Measurements from ENCODE around the gene FAM107B. TPM values are rescaled to one million over a fixed set of nuclear protein-coding genes. Genes with fewer than 3 reads are reported as not detected.

The FAM107B gene
- total and polyA plus RNA-seq, 10 of the 15 experiments (the other 5 are each of a cell fraction or from before 2014, with no cell fraction given): 22.9 to 162 (median 86.6) TPM

DNA sequence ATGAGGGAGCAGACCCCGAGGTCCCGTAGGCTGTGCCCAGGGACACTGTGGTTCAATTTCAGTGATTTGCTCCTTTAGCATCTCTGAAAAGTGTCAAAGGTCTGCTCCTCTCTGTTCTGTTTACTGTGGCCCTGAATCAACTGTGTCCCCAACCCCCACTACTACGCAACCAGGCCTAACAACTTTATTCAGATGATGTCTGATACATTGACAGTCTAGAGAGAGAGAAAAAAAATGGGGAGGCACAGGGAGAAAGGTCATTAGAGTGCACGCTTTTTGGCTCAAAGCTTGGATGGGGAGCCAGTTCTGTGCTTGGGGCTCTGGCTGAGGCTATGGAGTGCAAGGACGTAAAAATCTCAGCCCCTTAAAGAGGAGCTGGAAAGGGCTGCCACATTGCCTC, 77.9 kb downstream of the FAM107B start (continued):
- TF ChIP-seq, protein P1, sequence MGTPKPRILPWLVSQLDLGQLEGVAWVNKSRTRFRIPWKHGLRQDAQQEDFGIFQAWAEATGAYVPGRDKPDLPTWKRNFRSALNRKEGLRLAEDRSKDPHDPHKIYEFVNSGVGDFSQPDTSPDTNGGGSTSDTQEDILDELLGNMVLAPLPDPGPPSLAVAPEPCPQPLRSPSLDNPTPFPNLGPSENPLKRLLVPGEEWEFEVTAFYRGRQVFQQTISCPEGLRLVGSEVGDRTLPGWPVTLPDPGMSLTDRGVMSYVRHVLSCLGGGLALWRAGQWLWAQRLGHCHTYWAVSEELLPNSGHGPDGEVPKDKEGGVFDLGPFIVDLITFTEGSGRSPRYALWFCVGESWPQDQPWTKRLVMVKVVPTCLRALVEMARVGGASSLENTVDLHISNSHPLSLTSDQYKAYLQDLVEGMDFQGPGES (IDR thresholded peaks at IDR 0.05): no peak
- TF ChIP-seq TCF3 (IDR thresholded peaks at IDR 0.05; ENCODE audit: borderline replicate concordance, insufficient read depth, low read depth, low read length): no peak
- TF ChIP-seq, protein P2, sequence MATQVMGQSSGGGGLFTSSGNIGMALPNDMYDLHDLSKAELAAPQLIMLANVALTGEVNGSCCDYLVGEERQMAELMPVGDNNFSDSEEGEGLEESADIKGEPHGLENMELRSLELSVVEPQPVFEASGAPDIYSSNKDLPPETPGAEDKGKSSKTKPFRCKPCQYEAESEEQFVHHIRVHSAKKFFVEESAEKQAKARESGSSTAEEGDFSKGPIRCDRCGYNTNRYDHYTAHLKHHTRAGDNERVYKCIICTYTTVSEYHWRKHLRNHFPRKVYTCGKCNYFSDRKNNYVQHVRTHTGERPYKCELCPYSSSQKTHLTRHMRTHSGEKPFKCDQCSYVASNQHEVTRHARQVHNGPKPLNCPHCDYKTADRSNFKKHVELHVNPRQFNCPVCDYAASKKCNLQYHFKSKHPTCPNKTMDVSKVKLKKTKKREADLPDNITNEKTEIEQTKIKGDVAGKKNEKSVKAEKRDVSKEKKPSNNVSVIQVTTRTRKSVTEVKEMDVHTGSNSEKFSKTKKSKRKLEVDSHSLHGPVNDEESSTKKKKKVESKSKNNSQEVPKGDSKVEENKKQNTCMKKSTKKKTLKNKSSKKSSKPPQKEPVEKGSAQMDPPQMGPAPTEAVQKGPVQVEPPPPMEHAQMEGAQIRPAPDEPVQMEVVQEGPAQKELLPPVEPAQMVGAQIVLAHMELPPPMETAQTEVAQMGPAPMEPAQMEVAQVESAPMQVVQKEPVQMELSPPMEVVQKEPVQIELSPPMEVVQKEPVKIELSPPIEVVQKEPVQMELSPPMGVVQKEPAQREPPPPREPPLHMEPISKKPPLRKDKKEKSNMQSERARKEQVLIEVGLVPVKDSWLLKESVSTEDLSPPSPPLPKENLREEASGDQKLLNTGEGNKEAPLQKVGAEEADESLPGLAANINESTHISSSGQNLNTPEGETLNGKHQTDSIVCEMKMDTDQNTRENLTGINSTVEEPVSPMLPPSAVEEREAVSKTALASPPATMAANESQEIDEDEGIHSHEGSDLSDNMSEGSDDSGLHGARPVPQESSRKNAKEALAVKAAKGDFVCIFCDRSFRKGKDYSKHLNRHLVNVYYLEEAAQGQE (IDR thresholded peaks at IDR 0.05; ENCODE audit: low read depth, low read length): no peak
- TF ChIP-seq CHD4 (IDR thresholded peaks at IDR 0.05): no peak
- TF ChIP-seq PML (IDR thresholded peaks at IDR 0.05; ENCODE audit: low read length): no peak
- TF ChIP-seq MTA2 (IDR thresholded peaks at IDR 0.05; ENCODE audit: low read depth): no peak
- no peak for TF ChIP-seq SREBF2 (IDR thresholded peaks at IDR 0.05; ENCODE audit: low read length)
- TF ChIP-seq, protein P3, sequence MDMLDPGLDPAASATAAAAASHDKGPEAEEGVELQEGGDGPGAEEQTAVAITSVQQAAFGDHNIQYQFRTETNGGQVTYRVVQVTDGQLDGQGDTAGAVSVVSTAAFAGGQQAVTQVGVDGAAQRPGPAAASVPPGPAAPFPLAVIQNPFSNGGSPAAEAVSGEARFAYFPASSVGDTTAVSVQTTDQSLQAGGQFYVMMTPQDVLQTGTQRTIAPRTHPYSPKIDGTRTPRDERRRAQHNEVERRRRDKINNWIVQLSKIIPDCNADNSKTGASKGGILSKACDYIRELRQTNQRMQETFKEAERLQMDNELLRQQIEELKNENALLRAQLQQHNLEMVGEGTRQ (IDR thresholded peaks at IDR 0.05; ENCODE audit: borderline replicate concordance, low read depth, low read length): no peak
- TF ChIP-seq POLR2AphosphoS2 (IDR thresholded peaks at IDR 0.05; ENCODE audit: low read depth, low read length): no peak
- TF ChIP-seq, protein P4, sequence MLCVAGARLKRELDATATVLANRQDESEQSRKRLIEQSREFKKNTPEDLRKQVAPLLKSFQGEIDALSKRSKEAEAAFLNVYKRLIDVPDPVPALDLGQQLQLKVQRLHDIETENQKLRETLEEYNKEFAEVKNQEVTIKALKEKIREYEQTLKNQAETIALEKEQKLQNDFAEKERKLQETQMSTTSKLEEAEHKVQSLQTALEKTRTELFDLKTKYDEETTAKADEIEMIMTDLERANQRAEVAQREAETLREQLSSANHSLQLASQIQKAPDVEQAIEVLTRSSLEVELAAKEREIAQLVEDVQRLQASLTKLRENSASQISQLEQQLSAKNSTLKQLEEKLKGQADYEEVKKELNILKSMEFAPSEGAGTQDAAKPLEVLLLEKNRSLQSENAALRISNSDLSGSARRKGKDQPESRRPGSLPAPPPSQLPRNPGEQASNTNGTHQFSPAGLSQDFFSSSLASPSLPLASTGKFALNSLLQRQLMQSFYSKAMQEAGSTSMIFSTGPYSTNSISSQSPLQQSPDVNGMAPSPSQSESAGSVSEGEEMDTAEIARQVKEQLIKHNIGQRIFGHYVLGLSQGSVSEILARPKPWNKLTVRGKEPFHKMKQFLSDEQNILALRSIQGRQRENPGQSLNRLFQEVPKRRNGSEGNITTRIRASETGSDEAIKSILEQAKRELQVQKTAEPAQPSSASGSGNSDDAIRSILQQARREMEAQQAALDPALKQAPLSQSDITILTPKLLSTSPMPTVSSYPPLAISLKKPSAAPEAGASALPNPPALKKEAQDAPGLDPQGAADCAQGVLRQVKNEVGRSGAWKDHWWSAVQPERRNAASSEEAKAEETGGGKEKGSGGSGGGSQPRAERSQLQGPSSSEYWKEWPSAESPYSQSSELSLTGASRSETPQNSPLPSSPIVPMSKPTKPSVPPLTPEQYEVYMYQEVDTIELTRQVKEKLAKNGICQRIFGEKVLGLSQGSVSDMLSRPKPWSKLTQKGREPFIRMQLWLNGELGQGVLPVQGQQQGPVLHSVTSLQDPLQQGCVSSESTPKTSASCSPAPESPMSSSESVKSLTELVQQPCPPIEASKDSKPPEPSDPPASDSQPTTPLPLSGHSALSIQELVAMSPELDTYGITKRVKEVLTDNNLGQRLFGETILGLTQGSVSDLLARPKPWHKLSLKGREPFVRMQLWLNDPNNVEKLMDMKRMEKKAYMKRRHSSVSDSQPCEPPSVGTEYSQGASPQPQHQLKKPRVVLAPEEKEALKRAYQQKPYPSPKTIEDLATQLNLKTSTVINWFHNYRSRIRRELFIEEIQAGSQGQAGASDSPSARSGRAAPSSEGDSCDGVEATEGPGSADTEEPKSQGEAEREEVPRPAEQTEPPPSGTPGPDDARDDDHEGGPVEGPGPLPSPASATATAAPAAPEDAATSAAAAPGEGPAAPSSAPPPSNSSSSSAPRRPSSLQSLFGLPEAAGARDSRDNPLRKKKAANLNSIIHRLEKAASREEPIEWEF (IDR thresholded peaks at IDR 0.05; ENCODE audit: insufficient replicate concordance, low read depth, low read length): no peak

Data from GM12878 (cell line).